B cell (primary cell): ENCODE measurements around the gene ZNF24.

ENCODE experiments used
- EZH2 ChIP-seq: IDR thresholded peaks from 2 replicates; pipeline ENCODE4 v1.6.1; 2012; ENCODE audit warnings: borderline replicate concordance, low read depth, mild to moderate bottlenecking, moderate library complexity, low read length; ENCODE audit not compliant: insufficient read depth, poor library complexity, severe bottlenecking
- TF ChIP-seq, protein P1 (sequence below): fragments of 200-600 bp; IDR thresholded peaks from one replicate; pipeline ENCODE4 v1.8.0; 2022; ENCODE audit warnings: antibody characterized with exemption, mild to moderate bottlenecking

GRCh38 chr18:35326695-35327387, 17.4 kb downstream of the ZNF24 start:
- TF ChIP-seq, protein P1, sequence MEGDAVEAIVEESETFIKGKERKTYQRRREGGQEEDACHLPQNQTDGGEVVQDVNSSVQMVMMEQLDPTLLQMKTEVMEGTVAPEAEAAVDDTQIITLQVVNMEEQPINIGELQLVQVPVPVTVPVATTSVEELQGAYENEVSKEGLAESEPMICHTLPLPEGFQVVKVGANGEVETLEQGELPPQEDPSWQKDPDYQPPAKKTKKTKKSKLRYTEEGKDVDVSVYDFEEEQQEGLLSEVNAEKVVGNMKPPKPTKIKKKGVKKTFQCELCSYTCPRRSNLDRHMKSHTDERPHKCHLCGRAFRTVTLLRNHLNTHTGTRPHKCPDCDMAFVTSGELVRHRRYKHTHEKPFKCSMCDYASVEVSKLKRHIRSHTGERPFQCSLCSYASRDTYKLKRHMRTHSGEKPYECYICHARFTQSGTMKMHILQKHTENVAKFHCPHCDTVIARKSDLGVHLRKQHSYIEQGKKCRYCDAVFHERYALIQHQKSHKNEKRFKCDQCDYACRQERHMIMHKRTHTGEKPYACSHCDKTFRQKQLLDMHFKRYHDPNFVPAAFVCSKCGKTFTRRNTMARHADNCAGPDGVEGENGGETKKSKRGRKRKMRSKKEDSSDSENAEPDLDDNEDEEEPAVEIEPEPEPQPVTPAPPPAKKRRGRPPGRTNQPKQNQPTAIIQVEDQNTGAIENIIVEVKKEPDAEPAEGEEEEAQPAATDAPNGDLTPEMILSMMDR: no peak
- no peak for TF ChIP-seq EZH2
